ENCODE measurements around the gene CENPP.

The CENPP gene

DNA sequence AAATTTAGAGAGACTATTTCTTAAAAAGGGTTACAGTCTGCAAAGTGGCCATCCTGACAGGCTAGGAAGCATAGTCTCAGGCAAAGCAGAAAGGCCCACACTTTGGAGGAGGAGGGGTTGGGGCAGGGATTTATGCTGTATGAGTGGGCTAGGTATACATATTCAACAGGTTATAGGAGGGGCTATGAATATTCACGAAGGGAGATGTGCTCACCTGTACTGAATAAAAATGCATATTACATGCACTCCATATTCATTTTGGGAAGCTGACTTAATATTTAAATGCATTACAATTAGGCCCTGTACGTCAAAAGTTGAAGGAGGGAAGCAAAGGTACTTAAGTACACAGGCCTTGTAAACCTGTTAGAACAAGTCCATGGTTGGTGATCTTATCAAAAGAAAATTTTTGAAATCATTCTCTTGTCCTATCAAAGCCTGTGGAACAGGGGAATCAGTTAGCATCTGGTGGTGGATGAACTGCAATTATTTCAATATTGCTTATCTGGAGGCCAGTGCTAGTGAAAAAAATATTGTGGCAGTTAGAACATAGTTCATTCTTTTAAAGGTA, 1.6 kb downstream of the CENPP start:
- Histone ChIP-seq H3K4me1 (ENCODE audit: control extremely low read depth in 1 of 4, control insufficient read depth in 4 of 4, insufficient read depth in 4 of 4, low read length in 3 of 4) (peaks cover 14 to 32% (median 24%) of the 10 kb centered on the region in 4 experiments), H3K36me3 (ENCODE audit: control insufficient read depth in 4 of 4, insufficient read depth in 4 of 4, low read length in 3 of 4) (peaks cover 0 to 10% (median 7%) of the 10 kb centered on the region in 4 experiments), H3K27ac (ENCODE audit: insufficient read depth in 1 of 2, low read depth in 1 of 2, low read length in 2 of 2, poor library complexity in 1 of 2, severe bottlenecking in 2 of 2) (no peak overlapping the region), H3K4me3 (ENCODE audit: control insufficient read depth in 1 of 7, extremely low read depth in 1 of 7, insufficient read depth in 4 of 7, low read depth in 2 of 7, low read length in 6 of 7) (peak overlapping the region in 1 of 7 experiments; percentile 98), H3K9me3 (ENCODE audit: control extremely low read depth in 1 of 5, control insufficient read depth in 4 of 5, insufficient read depth in 2 of 5, low read depth in 1 of 5, low read length in 4 of 5) (no peaks in the 10 kb centered on the region), H3K27me3 (replicated peaks in 2 of 5; ENCODE audit: control insufficient read depth in 4 of 5, insufficient read depth in 5 of 5, low read length in 4 of 5) (no peaks in the 10 kb centered on the region)
- ChIA-PET CTCF (interaction anchor here (1.1 to 1.9 kb wide), 5 partner anchors 13 to 307 kb away, joined by 3 to 10 read pairs (median 4); no protein-coding TSS in a partner anchor), POLR2A (no interaction called here)
- no peak for DNase-seq
- WGBS (ENCODE audit: insufficient coverage), result 100% methylated on average over 1 of the region's 2 CpGs

DNA sequence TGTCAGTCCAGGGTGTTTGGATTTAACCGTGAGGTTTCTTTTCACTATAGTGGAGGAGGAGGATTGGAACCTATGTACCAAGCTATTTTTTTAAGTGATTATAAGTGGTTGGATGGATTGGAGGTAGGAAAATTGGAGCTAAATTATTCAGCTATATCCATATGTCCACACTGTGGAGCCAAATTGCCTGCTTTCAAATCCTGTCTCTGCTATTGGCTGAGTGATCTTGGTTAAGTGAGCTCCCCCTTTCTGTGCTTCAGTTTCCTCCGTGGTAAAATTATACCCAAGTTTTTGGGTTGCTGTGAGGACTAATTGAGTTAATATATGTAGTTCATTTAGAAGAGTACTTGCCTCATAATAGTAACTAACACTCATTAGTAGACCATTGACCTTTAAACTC, 2.5 kb downstream of the CENPP start:
- CTCF ChIA-PET, result interaction anchor here (1.1 to 1.9 kb wide), 7 partner anchors 12 to 306 kb away, joined by 3 to 10 read pairs (median 4); no protein-coding TSS in a partner anchor
- peaks cover 14 to 32% (median 24%) of the 10 kb centered on the region in 4 experiments for H3K4me1 ChIP-seq (ENCODE audit: control extremely low read depth in 1 of 4, control insufficient read depth in 4 of 4, insufficient read depth in 4 of 4, low read length in 3 of 4)

DNA sequence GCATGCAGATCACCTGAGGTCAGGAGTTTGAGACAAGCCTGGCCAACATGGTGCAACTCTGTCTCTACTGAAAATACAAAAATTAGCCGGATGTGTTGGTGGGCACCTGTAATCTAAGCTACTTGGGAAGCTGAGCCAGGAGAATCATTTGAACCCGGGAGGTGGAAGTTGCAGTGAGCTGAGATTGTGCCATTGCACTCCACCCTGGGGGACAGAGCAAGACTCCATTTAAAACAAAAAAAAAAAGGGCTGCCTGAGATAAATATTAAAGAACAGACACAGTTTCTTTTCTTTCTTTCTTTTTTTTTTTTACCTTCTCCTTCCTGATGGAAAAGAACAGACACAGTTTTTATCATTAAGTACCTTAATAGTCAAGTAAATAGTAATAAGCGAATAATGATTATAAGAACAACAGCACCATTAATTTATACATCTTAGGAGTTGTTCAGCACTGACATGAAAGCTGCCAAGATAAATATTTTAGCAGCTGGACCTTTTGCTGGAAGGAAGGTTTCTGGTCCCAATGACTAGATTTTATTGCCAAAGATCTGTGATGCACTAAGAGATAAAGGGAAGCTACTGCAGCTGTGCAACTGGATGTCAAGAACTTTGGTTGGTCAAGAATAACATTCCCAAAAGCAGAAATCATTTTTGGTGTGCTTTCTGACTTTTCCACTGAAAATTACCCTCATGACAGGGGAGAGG, 7.0 kb downstream of the CENPP start:
- WGBS (ENCODE audit: insufficient coverage), result 100% methylated on average over 2 of the region's 3 CpGs
- Histone ChIP-seq H3K4me3 (ENCODE audit: control insufficient read depth in 1 of 7, extremely low read depth in 1 of 7, insufficient read depth in 4 of 7, low read depth in 2 of 7, low read length in 6 of 7) (no peak overlapping the region), H3K4me1 (ENCODE audit: control extremely low read depth in 1 of 4, control insufficient read depth in 4 of 4, insufficient read depth in 4 of 4, low read length in 3 of 4) (peaks cover 0 to 3% (median 1%) of the 10 kb centered on the region in 4 experiments), H3K27me3 (replicated peaks in 2 of 5; ENCODE audit: control insufficient read depth in 4 of 5, insufficient read depth in 5 of 5, low read length in 4 of 5) (no peaks in the 10 kb centered on the region), H3K9me3 (ENCODE audit: control extremely low read depth in 1 of 5, control insufficient read depth in 4 of 5, insufficient read depth in 2 of 5, low read depth in 1 of 5, low read length in 4 of 5) (no peaks in the 10 kb centered on the region), H3K27ac (ENCODE audit: insufficient read depth in 1 of 2, low read depth in 1 of 2, low read length in 2 of 2, poor library complexity in 1 of 2, severe bottlenecking in 2 of 2) (no peak overlapping the region), H3K36me3 (ENCODE audit: control insufficient read depth in 4 of 4, insufficient read depth in 4 of 4, low read length in 3 of 4) (peaks cover 2 to 29% (median 9%) of the 10 kb centered on the region in 4 experiments)
- no peak for DNase-seq
- ChIA-PET CTCF (interaction anchor here (2.4 to 2.6 kb wide), 2 partner anchors 12 to 106 kb away, joined by 7 to 12 read pairs; no protein-coding TSS in a partner anchor), POLR2A (no interaction called here)

More for the DNA sequence above, 2.5 kb downstream of the CENPP start:
- peak; percentile 52 to 71 (median 68) for DNase-seq
- no CpG with 5 or more reads among the region's 2 CpGs for WGBS (ENCODE audit: insufficient coverage)
- peaks cover 0 to 7% (median 2%) of the 10 kb centered on the region in 4 experiments for H3K36me3 ChIP-seq (ENCODE audit: control insufficient read depth in 4 of 4, insufficient read depth in 4 of 4, low read length in 3 of 4)
- no peak overlapping the region for H3K27ac ChIP-seq (ENCODE audit: insufficient read depth in 1 of 2, low read depth in 1 of 2, low read length in 2 of 2, poor library complexity in 1 of 2, severe bottlenecking in 2 of 2)
- POLR2A ChIA-PET, result no interaction called here
- no peak overlapping the region for H3K4me3 ChIP-seq (ENCODE audit: control insufficient read depth in 1 of 7, extremely low read depth in 1 of 7, insufficient read depth in 4 of 7, low read depth in 2 of 7, low read length in 6 of 7)
- no peaks in the 10 kb centered on the region for H3K27me3 ChIP-seq (replicated peaks in 2 of 5; ENCODE audit: control insufficient read depth in 4 of 5, insufficient read depth in 5 of 5, low read length in 4 of 5)
- H3K9me3 ChIP-seq (ENCODE audit: control extremely low read depth in 1 of 5, control insufficient read depth in 4 of 5, insufficient read depth in 2 of 5, low read depth in 1 of 5, low read length in 4 of 5), result no peaks in the 10 kb centered on the region

DNA sequence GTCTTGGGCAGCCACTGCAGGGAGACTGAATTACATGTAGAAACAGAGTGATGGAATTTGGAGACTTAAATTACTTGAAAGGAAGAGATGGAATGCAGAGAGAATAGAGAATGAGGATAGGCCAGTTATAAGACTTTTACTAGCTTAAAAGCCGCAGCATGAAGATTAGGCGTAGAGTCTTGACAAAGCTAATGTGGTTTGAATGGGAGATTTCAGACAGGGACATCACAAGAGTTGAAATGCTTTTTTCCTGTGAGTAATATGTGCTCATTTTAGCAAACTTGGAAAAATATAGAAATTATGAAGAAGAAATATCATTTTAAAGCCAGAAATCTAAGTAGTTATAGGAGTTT, 7.5 kb downstream of the CENPP start:
- no peak overlapping the region for H3K27ac ChIP-seq (ENCODE audit: insufficient read depth in 1 of 2, low read depth in 1 of 2, low read length in 2 of 2, poor library complexity in 1 of 2, severe bottlenecking in 2 of 2)
- POLR2A ChIA-PET, result no interaction called here
- H3K27me3 ChIP-seq (replicated peaks in 2 of 5; ENCODE audit: control insufficient read depth in 4 of 5, insufficient read depth in 5 of 5, low read length in 4 of 5), result no peaks in the 10 kb centered on the region
- DNase-seq, result no peak
- H3K9me3 ChIP-seq (ENCODE audit: control extremely low read depth in 1 of 5, control insufficient read depth in 4 of 5, insufficient read depth in 2 of 5, low read depth in 1 of 5, low read length in 4 of 5), result no peaks in the 10 kb centered on the region
- 100% methylated on average over 2 of the region's 2 CpGs for WGBS (ENCODE audit: insufficient coverage)
- CTCF ChIA-PET, result interaction anchor here (1.0 to 2.6 kb wide), 3 partner anchors 12 to 297 kb away, joined by 3 to 12 read pairs (median 7); no protein-coding TSS in a partner anchor
- peaks cover 3 to 34% (median 12%) of the 10 kb centered on the region in 4 experiments for H3K36me3 ChIP-seq (ENCODE audit: control insufficient read depth in 4 of 4, insufficient read depth in 4 of 4, low read length in 3 of 4)
- H3K4me1 ChIP-seq (ENCODE audit: control extremely low read depth in 1 of 4, control insufficient read depth in 4 of 4, insufficient read depth in 4 of 4, low read length in 3 of 4), result peaks cover 0 to under 1% (median 0%) of the 10 kb centered on the region in 4 experiments
- H3K4me3 ChIP-seq (ENCODE audit: control insufficient read depth in 1 of 7, extremely low read depth in 1 of 7, insufficient read depth in 4 of 7, low read depth in 2 of 7, low read length in 6 of 7), result no peak overlapping the region

DNA sequence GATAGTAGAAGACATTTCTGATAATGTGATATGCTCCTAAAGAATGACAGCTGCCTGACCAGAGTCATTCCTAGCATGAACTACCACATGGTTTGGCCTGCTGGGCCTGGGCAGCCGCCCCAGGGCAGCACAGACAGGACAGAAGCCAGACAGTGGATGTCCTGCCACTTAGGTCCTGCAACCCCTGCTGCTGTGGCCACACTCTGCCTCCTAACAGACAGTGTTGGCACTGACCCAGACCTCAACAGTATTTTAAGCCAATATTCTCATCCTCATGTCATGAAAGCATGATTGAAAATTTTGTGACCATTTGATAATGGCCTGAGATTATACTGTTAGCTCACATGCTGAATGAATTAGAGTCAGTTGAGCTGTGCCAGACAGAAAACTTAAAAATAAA, 15.8 kb downstream of the CENPP start:
- no peak overlapping the region for H3K4me3 ChIP-seq (ENCODE audit: control insufficient read depth in 1 of 7, extremely low read depth in 1 of 7, insufficient read depth in 4 of 7, low read depth in 2 of 7, low read length in 6 of 7)
- no peak for DNase-seq
- peaks cover 0 to 3% (median 0%) of the 10 kb centered on the region in 5 experiments for H3K9me3 ChIP-seq (ENCODE audit: control extremely low read depth in 1 of 5, control insufficient read depth in 4 of 5, insufficient read depth in 2 of 5, low read depth in 1 of 5, low read length in 4 of 5)
- 100% methylated on average over 1 of the region's 1 CpG for WGBS (ENCODE audit: insufficient coverage)
- ChIA-PET POLR2A (no interaction called here), CTCF (interaction anchor here (1.0 to 5.6 kb wide), 2 partner anchors 96 to 102 kb away, joined by 5 to 35 read pairs; no protein-coding TSS in a partner anchor)
- H3K4me1 ChIP-seq (ENCODE audit: control extremely low read depth in 1 of 4, control insufficient read depth in 4 of 4, insufficient read depth in 4 of 4, low read length in 3 of 4), result no peaks in the 10 kb centered on the region
- no peaks in the 10 kb centered on the region for H3K27me3 ChIP-seq (replicated peaks in 2 of 5; ENCODE audit: control insufficient read depth in 4 of 5, insufficient read depth in 5 of 5, low read length in 4 of 5)
- H3K36me3 ChIP-seq (ENCODE audit: control insufficient read depth in 4 of 4, insufficient read depth in 4 of 4, low read length in 3 of 4), result peaks cover 8 to 49% (median 26%) of the 10 kb centered on the region in 4 experiments
- no peak overlapping the region for H3K27ac ChIP-seq (ENCODE audit: insufficient read depth in 1 of 2, low read depth in 1 of 2, low read length in 2 of 2, poor library complexity in 1 of 2, severe bottlenecking in 2 of 2)

DNA sequence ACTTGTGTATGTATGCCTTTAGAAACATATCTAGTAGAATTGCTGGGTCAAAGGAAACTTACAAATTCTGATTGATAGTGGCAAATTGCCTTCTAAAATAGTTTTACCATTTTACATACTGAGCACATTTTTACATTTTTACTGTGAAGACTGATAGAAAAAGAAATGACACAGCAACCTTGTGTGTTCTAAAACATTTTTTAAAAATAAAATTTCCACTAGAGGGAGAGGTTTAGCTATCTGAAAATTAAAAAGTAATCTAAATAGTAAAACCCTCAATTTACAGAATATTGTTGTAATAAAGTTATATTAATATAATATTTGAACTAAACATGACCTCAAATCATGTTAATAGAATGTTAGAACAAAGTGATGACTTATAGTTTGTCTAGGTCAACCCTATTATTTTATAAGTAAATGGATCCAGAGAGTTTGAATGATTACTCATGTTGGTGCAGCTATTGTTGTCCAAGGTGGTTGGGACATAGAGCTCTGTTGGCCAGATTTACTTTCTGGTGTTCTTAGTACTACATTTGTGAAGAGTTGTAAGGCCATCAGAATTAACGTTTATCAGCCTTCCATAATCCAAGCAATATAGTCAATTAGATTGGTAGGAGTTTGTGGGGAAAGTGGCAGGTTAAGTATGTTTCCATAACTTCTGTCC, 17.2 kb downstream of the CENPP start:
- Histone ChIP-seq H3K27ac (ENCODE audit: insufficient read depth in 1 of 2, low read depth in 1 of 2, low read length in 2 of 2, poor library complexity in 1 of 2, severe bottlenecking in 2 of 2) (no peak overlapping the region), H3K4me1 (ENCODE audit: control extremely low read depth in 1 of 4, control insufficient read depth in 4 of 4, insufficient read depth in 4 of 4, low read length in 3 of 4) (no peaks in the 10 kb centered on the region), H3K36me3 (ENCODE audit: control insufficient read depth in 4 of 4, insufficient read depth in 4 of 4, low read length in 3 of 4) (peaks cover 8 to 50% (median 21%) of the 10 kb centered on the region in 4 experiments), H3K9me3 (ENCODE audit: control extremely low read depth in 1 of 5, control insufficient read depth in 4 of 5, insufficient read depth in 2 of 5, low read depth in 1 of 5, low read length in 4 of 5) (peaks cover 0 to 3% (median 0%) of the 10 kb centered on the region in 5 experiments), H3K4me3 (ENCODE audit: control insufficient read depth in 1 of 7, extremely low read depth in 1 of 7, insufficient read depth in 4 of 7, low read depth in 2 of 7, low read length in 6 of 7) (no peak overlapping the region), H3K27me3 (replicated peaks in 2 of 5; ENCODE audit: control insufficient read depth in 4 of 5, insufficient read depth in 5 of 5, low read length in 4 of 5) (no peaks in the 10 kb centered on the region)
- ChIA-PET CTCF (interaction anchor here (0.6 to 5.6 kb wide), 11 partner anchors 17 to 375 kb away, joined by 3 to 35 read pairs (median 3); partner anchors contain the start of gene CENPP), POLR2A (interaction anchor here (0.6 kb wide), 1 partner anchor 9 kb away, joined by 3 read pairs; no protein-coding TSS in a partner anchor)
- peak in 2 of 3 donors; percentile 12 to 15 for DNase-seq
- WGBS (ENCODE audit: insufficient coverage), result no CpG with 5 or more reads among the region's 1 CpG

All from common myeloid progenitor, CD34-positive (primary cell).